GM21367 (cell line): ENCODE measurements around the gene KLK11.

Experiments used
- ATAC-seq: cut with Tn5 transposase; IDR thresholded peaks from one replicate; pipeline ENCODE4 v1.9.1; 2021; ENCODE audit not compliant: unreplicated experiment

Gene KLK11

DNA sequence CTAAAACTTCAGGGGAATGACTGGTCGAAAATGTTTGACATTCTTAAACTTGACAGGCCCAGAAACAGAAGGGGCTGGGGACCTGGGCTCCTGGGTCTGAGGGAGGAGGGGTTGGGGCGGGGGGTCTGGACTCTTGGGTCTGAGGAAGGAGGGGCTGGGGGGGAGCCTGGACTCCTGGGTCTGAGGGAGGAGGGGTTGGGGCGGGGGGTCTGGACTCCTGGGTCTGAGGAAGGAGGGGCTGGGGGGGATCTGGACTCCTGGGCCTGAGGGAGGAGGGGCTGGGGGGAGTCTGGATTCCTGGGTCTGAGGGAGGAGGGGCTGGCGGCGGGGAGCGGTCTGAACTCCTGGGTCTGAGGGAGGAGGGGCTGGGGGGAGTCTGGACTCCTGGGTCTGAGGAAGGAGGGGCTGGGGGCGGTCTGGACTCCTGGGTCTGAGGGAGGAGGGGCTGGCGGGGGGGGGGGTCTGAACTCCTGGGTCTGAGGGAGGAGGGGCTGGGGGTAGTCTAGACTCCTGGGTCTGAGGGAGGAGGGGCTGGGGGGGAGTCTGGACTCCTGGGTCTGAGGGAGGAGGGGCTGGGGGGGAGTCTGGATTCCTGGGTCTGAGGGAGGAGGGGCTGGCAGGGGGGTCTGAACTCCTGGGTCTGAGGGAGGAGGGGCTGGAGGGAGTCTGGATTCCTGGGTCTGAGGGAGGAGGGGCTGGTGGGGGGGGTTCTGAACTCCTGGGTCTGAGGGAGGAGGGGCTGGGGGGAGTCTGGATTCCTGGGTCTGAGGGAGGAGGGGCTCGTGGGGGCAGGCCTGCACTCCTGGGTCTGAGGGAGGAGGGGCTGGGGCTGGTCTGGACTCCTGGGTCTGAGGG lies 51.5 kb downstream of the KLK11 start:
- no peak for ATAC-seq

DNA sequence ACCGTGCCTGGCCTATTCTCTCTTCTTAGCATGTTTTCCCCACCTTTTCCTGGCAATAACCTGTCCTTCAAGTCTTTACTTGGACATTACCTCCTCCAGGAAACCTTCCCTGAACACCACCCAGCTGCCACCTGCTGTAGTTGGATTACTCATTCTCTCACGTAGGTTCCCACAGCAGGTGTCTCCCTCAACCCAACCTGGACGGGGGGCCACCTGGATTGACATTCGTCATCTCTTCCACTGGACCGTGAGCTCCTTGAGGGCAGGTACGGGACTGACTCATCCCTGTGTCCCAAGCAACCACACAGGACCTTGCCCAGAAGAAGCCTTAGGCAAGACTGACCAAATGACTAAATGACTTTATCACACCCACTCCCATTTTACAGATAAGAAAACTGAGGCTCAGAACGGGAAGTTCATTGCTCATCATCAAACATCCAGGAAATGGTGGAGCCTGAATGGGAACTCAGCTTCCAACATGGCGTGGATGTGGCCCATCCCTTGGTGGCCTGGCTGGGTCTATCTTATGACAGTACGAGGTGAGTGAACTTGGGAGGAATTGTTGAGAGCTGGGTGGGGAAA lies 53.5 kb downstream of the KLK11 start:
- ATAC-seq, result no peak
